GM23248 (cell line): ENCODE measurements around the gene SNW1.

ENCODE experiments used
- EZH2 ChIP-seq: fragments of 200-600 bp; sonication (generic); IDR thresholded peaks from 2 replicates; pipeline ENCODE4 v1.6.1; 2018; ENCODE audit warnings: antibody characterized with exemption, mild to moderate bottlenecking; ENCODE audit not compliant: insufficient read depth, poor library complexity, severe bottlenecking
- EZH2phosphoT487 ChIP-seq: fragments of 200-600 bp; sonication (generic); IDR thresholded peaks from 2 replicates; pipeline ENCODE4 v1.6.1; 2018; ENCODE audit warnings: antibody characterized with exemption, moderate library complexity, mild to moderate bottlenecking, low read depth; ENCODE audit not compliant: insufficient read depth

DNA sequence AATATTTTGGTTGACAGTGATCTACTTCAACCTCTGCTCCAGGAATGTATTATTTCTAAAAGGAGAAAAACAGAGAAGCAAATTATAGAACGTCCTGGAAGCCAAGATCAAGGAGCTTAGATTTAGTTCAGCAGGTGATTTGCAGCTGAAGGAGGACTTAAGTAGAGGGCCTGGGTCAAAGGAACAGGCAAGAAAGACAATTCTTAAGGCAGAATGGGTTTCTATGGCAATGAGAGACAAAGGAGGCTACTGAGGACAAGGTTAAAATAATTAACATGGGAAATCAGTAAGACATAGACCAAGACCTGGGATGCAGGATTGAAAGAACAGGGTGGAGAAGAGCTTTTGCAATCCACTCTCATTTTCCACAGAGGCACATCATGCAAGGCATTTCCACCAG is 2.4 kb upstream of the SNW1 start:
- TF ChIP-seq EZH2 (no peak), EZH2phosphoT487 (no peak)
